ENCODE data around the gene AHSA1. TPM values are rescaled to one million over a fixed set of nuclear protein-coding genes. Genes with fewer than 3 reads are reported as not detected.

AHSA1 gene
- polyA plus RNA-seq, 2 of the 4 experiments (the other 2 are of a cell fraction), result 299 to 307 TPM

- POLR2A ChIA-PET, result interaction anchor here (0.6 kb wide), 1 partner anchor 397 kb away, joined by 4 read pairs; no protein-coding TSS in a partner anchor
- no peak overlapping the region for H3K4me3 ChIP-seq
- TF ChIP-seq RNF2 (IDR thresholded peaks at IDR 0.05; ENCODE audit: borderline replicate concordance, low read depth) (no peak), POLR2AphosphoS2 (conservative IDR thresholded peaks at IDR 0.05; ENCODE audit: low read length) (no peak), CBX2 (IDR thresholded peaks at IDR 0.05; ENCODE audit: borderline replicate concordance, low read depth) (no peak), HMGXB4 (CRISPR knock-in tag; IDR thresholded peaks at IDR 0.05; ENCODE audit: borderline replicate concordance) (no peak), KDM5A (IDR thresholded peaks at IDR 0.05) (no peak), JUNB (IDR thresholded peaks at IDR 0.05) (no peak), SMC3 (IDR thresholded peaks at IDR 0.05) (no peak), ATOH8 (CRISPR knock-in tag; IDR thresholded peaks at IDR 0.05; ENCODE audit: low read depth) (no peak), HDAC2 (IDR thresholded peaks at IDR 0.05) (no peak), CEBPB (IDR thresholded peaks at IDR 0.05) (no peak), NPAS2 (CRISPR knock-in tag; IDR thresholded peaks at IDR 0.05; ENCODE audit: borderline replicate concordance) (no peak), HOXA7 (CRISPR knock-in tag; IDR thresholded peaks at IDR 0.05) (no peak), USF2 (IDR thresholded peaks at IDR 0.05) (no peak), PHF8 (IDR thresholded peaks at IDR 0.05; ENCODE audit: borderline replicate concordance, low read depth) (no peak), ESRRA (IDR thresholded peaks at IDR 0.05; ENCODE audit: borderline replicate concordance, low read length) (no peak), ZC3H11A (IDR thresholded peaks at IDR 0.05) (no peak), PBX3 (IDR thresholded peaks at IDR 0.05) (no peak)
- H3K9me3 ChIP-seq, result no peaks in the 10 kb centered on the region
- CTCF ChIA-PET, result interaction anchor here (1.0 to 1.3 kb wide), 2 partner anchors 15 to 50 kb away, joined by 3 to 4 read pairs; no protein-coding TSS in a partner anchor
- H3K4me2 ChIP-seq, result no peak overlapping the region
- peaks cover 15% of the 10 kb centered on the region for H3K4me1 ChIP-seq
- FAIRE-seq (no peak), DNase-seq (ENCODE audit: low read depth in 1 of 2, low spot score in 1 of 2) (no peak), ATAC-seq (no peak)
- 80% methylated on average over 4 of the region's 4 CpGs for WGBS (ENCODE audit: missing lambda C conversion rate)
- no peak overlapping the region for H3K27ac ChIP-seq
Observed at GRCh38 chr14:77509366-77509765, 51.5 kb downstream of the AHSA1 start.

GRCh38 chr14:77511486-77512162, 53.7 kb downstream of the AHSA1 start:
- TF ChIP-seq MYC (IDR thresholded peaks at IDR 0.05; ENCODE audit: borderline replicate concordance, low read length) (no peak), RNF2 (IDR thresholded peaks at IDR 0.05; ENCODE audit: borderline replicate concordance, low read depth) (no peak), CBX2 (IDR thresholded peaks at IDR 0.05; ENCODE audit: borderline replicate concordance, low read depth) (no peak)
- 87% methylated on average over 8 of the region's 8 CpGs for WGBS (ENCODE audit: missing lambda C conversion rate)
- no peak for DNase-seq (ENCODE audit: low read depth in 1 of 2, low spot score in 1 of 2)
- Histone ChIP-seq H3K4me3 (no peak overlapping the region), H3K9me3 (no peaks in the 10 kb centered on the region), H3K4me1 (peaks cover 15% of the 10 kb centered on the region), H3K4me2 (no peak overlapping the region), H3K27ac (no peak overlapping the region)
- ChIA-PET POLR2A (no interaction called here), CTCF (interaction anchor here (2.1 kb wide), 1 partner anchor 53 kb away, joined by 6 read pairs; no protein-coding TSS in a partner anchor)
- ATAC-seq, result no peak
- no peak for FAIRE-seq

- CTCF ChIA-PET, result no interaction called here
- DNase-seq (ENCODE audit: low read depth in 1 of 2, low spot score in 1 of 2) (no peak), ATAC-seq (no peak), FAIRE-seq (no peak)
- H3K4me2 ChIP-seq, result no peak overlapping the region
- H3K27ac ChIP-seq, result no peak overlapping the region
- POLR2A ChIA-PET, result no interaction called here
- H3K9me3 ChIP-seq, result no peaks in the 10 kb centered on the region
- no peak overlapping the region for H3K4me3 ChIP-seq
- H3K4me1 ChIP-seq, result no peaks in the 10 kb centered on the region
- no peak for TF ChIP-seq JUN (IDR thresholded peaks at IDR 0.05)
- no peak for TF ChIP-seq ZFP36 (IDR thresholded peaks at IDR 0.05; ENCODE audit: borderline replicate concordance, partially characterized antibody)
- no peak for TF ChIP-seq JUNB (IDR thresholded peaks at IDR 0.05)
- TF ChIP-seq ATOH8 (CRISPR knock-in tag; IDR thresholded peaks at IDR 0.05; ENCODE audit: low read depth), result no peak
Observed at GRCh38 chr14:77516126-77516525, 58.2 kb downstream of the AHSA1 start.
